Fibroblast of pulmonary artery (primary cell): Measurements from ENCODE around the gene GSKIP.

Experiments
- DNase-seq: peaks from one replicate; pipeline ENCODE4 v3.0.0-alpha.2; 2010; ENCODE audit warnings: low read depth
- H3K4me3 ChIP-seq: replicated peaks from 2 replicates; pipeline ENCODE4 v1.5.1; 2011; ENCODE audit warnings: low read depth, mild to moderate bottlenecking, control low read depth, low read length, moderate library complexity
- TF ChIP-seq, protein P1 (sequence below): IDR thresholded peaks from 2 replicates; pipeline ENCODE4 v1.5.1; 2011; ENCODE audit warnings: mild to moderate bottlenecking, control low read depth, low read length, inconsistent platforms; ENCODE audit errors: missing control alignments

Gene GSKIP

DNA sequence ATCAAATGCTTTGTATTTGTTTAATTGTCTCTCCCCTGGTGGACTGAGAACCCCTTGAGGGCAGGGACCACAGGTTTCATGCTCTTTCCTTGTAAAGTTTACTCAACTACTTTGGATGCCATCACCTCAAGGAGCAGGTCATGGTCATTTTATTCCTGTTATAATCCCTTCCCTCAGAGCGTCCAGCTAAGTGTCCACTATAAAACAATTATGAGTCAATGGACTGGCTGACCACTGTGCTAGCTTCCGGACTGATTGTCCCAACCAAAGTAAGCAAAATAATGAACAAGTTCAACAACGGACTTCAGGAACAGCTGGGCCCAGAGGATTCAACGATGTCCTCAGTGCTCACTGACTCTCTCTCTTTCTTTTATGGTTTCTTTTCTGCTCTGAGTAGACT lies 46.8 kb downstream of the GSKIP start:
- no peak overlapping the region for H3K4me3 ChIP-seq
- TF ChIP-seq, protein P1, sequence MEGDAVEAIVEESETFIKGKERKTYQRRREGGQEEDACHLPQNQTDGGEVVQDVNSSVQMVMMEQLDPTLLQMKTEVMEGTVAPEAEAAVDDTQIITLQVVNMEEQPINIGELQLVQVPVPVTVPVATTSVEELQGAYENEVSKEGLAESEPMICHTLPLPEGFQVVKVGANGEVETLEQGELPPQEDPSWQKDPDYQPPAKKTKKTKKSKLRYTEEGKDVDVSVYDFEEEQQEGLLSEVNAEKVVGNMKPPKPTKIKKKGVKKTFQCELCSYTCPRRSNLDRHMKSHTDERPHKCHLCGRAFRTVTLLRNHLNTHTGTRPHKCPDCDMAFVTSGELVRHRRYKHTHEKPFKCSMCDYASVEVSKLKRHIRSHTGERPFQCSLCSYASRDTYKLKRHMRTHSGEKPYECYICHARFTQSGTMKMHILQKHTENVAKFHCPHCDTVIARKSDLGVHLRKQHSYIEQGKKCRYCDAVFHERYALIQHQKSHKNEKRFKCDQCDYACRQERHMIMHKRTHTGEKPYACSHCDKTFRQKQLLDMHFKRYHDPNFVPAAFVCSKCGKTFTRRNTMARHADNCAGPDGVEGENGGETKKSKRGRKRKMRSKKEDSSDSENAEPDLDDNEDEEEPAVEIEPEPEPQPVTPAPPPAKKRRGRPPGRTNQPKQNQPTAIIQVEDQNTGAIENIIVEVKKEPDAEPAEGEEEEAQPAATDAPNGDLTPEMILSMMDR, result no peak
- no peak for DNase-seq

GRCh38 chr14:96413526-96413925 lies 50.2 kb downstream of the GSKIP start:
- H3K4me3 ChIP-seq, result no peak overlapping the region
- TF ChIP-seq, protein P1, result no peak
- DNase-seq, result no peak

- no peak for DNase-seq
- TF ChIP-seq, protein P1, result no peak
These were observed 52.2 kb downstream of the GSKIP start for GRCh38 chr14:96415559-96415958.

GRCh38 chr14:96416292-96416691 lies 53.0 kb downstream of the GSKIP start:
- H3K4me3 ChIP-seq, result no peak overlapping the region
- TF ChIP-seq, protein P1, result no peak
- DNase-seq, result no peak

More at GRCh38 chr14:96415559-96415958, 52.2 kb downstream of the GSKIP start:
- no peak overlapping the region for H3K4me3 ChIP-seq

GRCh38 chr14:96417254-96417653 lies 53.9 kb downstream of the GSKIP start:
- TF ChIP-seq, protein P1, result no peak
- H3K4me3 ChIP-seq, result no peak overlapping the region
- no peak for DNase-seq

DNA sequence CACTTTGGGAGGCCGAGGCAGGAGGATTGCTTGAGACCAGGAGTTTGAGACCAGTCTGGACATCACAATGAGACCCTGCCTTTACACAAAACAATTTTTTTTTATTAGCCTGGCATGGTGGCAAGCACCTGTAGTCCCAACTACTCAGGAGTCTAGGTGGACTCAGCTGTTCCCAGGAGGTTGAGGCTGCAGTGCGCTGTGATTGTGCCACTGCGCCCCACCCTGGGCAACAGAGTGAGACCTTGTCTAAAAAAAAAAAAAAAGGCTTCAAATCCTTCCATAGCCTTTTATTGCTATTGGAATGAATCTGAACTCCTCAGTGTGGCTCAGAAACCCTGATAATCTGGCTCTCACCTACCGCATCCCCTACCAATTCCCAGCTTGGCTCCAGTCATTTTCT lies 54.7 kb downstream of the GSKIP start:
- TF ChIP-seq, protein P1, result no peak
- no peak overlapping the region for H3K4me3 ChIP-seq
- DNase-seq, result no peak

- TF ChIP-seq, protein P1, result no peak
- no peak overlapping the region for H3K4me3 ChIP-seq
- peak; percentile 23 for DNase-seq
These were observed 57.9 kb downstream of the GSKIP start for GRCh38 chr14:96421236-96421635.
